Neural progenitor cell (in vitro differentiated cells): ENCODE measurements around the gene GABRR1. TPM values are rescaled to one million over a fixed set of nuclear protein-coding genes. Genes with fewer than 3 reads are reported as not detected.

ENCODE experiments used
- DNase-seq: peaks from one replicate; pipeline ENCODE4 v3.0.0-alpha.2; 2016; ENCODE audit warnings: low spot score
- H2AFZ ChIP-seq: fragments of 200-600 bp; sonication (generic); replicated peaks from 2 replicates; pipeline ENCODE4 v1.6.1; 2016; ENCODE audit warnings: antibody characterized with exemption
- H3F3A ChIP-seq: fragments of 200-600 bp; sonication (generic); 2 replicates; pipeline ENCODE4 v1.6.1; 2016; ENCODE audit warnings: antibody characterized with exemption, low read depth
- H3K27ac ChIP-seq: fragments of 200-600 bp; sonication (generic); 2 replicates; pipeline ENCODE4 v1.5.1; 2016; ENCODE audit warnings: mild to moderate bottlenecking
- H3K27me3 ChIP-seq: fragments of 200-600 bp; sonication (generic); 2 replicates; pipeline ENCODE4 v1.6.1; 2016; ENCODE audit warnings: mild to moderate bottlenecking, moderate library complexity
- H3K36me3 ChIP-seq: fragments of 200-600 bp; sonication (generic); 2 replicates; pipeline ENCODE4 v1.5.1; 2016
- H3K4me1 ChIP-seq: fragments of 200-600 bp; sonication (generic); 2 replicates; pipeline ENCODE4 v1.6.1; 2016; ENCODE audit warnings: mixed run types
- H3K4me2 ChIP-seq: fragments of 200-600 bp; sonication (generic); 2 replicates; pipeline ENCODE4 v1.6.1; 2016
- H3K4me3 ChIP-seq: fragments of 200-600 bp; sonication (generic); 2 replicates; pipeline ENCODE4 v1.5.1; 2016
- H3K79me2 ChIP-seq: fragments of 200-600 bp; sonication (generic); 2 replicates; pipeline ENCODE4 v1.6.1; 2016; ENCODE audit warnings: low read depth
- H3K9ac ChIP-seq: fragments of 200-600 bp; sonication (generic); 2 replicates; pipeline ENCODE4 v1.6.1; 2016
- H3K9me3 ChIP-seq: fragments of 200-600 bp; sonication (generic); 2 replicates; pipeline ENCODE4 v1.5.1; 2016; ENCODE audit warnings: low read depth
- H4K20me1 ChIP-seq: fragments of 200-600 bp; sonication (generic); 2 replicates; pipeline ENCODE4 v1.6.1; 2016; ENCODE audit warnings: low read depth
- H3K27ac Mint-ChIP-seq: 3 replicates; pipeline ENCODE4 v1.8.0; 2021; ENCODE audit warnings: mixed read lengths
- H3K27me3 Mint-ChIP-seq: 2 replicates; pipeline ENCODE4 v1.8.0; 2022; ENCODE audit warnings: low read depth, mild to moderate bottlenecking, inconsistent platforms, moderate library complexity, mixed read lengths; ENCODE audit not compliant: insufficient read depth
- H3K36me3 Mint-ChIP-seq: 3 replicates; pipeline ENCODE4 v1.8.0; 2021; ENCODE audit warnings: mixed read lengths
- H3K4me1 Mint-ChIP-seq: 3 replicates; pipeline ENCODE4 v1.8.0; 2021; ENCODE audit warnings: mixed read lengths
- H3K4me3 Mint-ChIP-seq: 3 replicates; pipeline ENCODE4 v1.8.0; 2021; ENCODE audit warnings: mild to moderate bottlenecking, moderate library complexity, mixed read lengths
- H3K9me3 Mint-ChIP-seq: 3 replicates; pipeline ENCODE4 v1.8.0; 2020; ENCODE audit warnings: mixed read lengths
- CTCF ChIP-seq: fragments of 200-600 bp; sonication (generic); IDR thresholded peaks from 2 replicates; pipeline ENCODE4 v1.5.1; 2017; ENCODE audit warnings: antibody characterized with exemption, mild to moderate bottlenecking
- EZH2 ChIP-seq: fragments of 200-600 bp; sonication (generic); IDR thresholded peaks from 2 replicates; pipeline ENCODE4 v1.6.1; 2017; ENCODE audit warnings: antibody characterized with exemption, mild to moderate bottlenecking, moderate library complexity
- EZH2phosphoT487 ChIP-seq: fragments of 200-600 bp; sonication (generic); IDR thresholded peaks from 2 replicates; pipeline ENCODE4 v1.6.1; 2017; ENCODE audit warnings: antibody characterized with exemption
- total RNA-seq: library from RNA; depleted of rRNA; stranded (reverse); fragments of >200 nt; gene quantifications from 2 replicates; pipeline ENCODE4 v1.2.3, GENCODE V29; 2015; ENCODE audit warnings: low replicate concordance

GABRR1 gene
- total RNA-seq, 1 donor from 2014 or later, result not detected

GRCh38 chr6:89251976-89252375, 34.8 kb upstream of the GABRR1 start:
- H3K4me3 Mint-ChIP-seq, result no peak overlapping the region
- TF ChIP-seq CTCF (no peak), EZH2 (no peak)
- Histone ChIP-seq H3K36me3 (no peaks in the 10 kb centered on the region), H3K79me2 (no peaks in the 10 kb centered on the region), H3K4me3 (no peak overlapping the region), H3K27me3 (no peaks in the 10 kb centered on the region), H3K9me3 (no peaks in the 10 kb centered on the region), H3K4me1 (no peaks in the 10 kb centered on the region), H4K20me1 (no peaks in the 10 kb centered on the region), H3F3A (no peaks in the 10 kb centered on the region), H3K27ac (no peak overlapping the region), H2AFZ (no peak overlapping the region), H3K4me2 (no peak overlapping the region), H3K9ac (no peak overlapping the region)
- DNase-seq, result no peak
- no peaks in the 10 kb centered on the region for H3K36me3 Mint-ChIP-seq
- H3K27me3 Mint-ChIP-seq, result peaks cover 1% of the 10 kb centered on the region
- H3K27ac Mint-ChIP-seq, result no peak overlapping the region
- H3K9me3 Mint-ChIP-seq, result peaks cover 2% of the 10 kb centered on the region
- H3K4me1 Mint-ChIP-seq, result peaks cover 7% of the 10 kb centered on the region

GRCh38 chr6:89251170-89251569, 34.0 kb upstream of the GABRR1 start:
- Histone ChIP-seq H3K36me3 (no peaks in the 10 kb centered on the region), H2AFZ (no peak overlapping the region), H3K9me3 (no peaks in the 10 kb centered on the region), H3K9ac (no peak overlapping the region), H3K79me2 (no peaks in the 10 kb centered on the region), H3F3A (no peaks in the 10 kb centered on the region), H4K20me1 (no peaks in the 10 kb centered on the region), H3K27me3 (no peaks in the 10 kb centered on the region), H3K4me2 (no peak overlapping the region), H3K4me1 (no peaks in the 10 kb centered on the region), H3K27ac (no peak overlapping the region), H3K4me3 (no peak overlapping the region)
- H3K36me3 Mint-ChIP-seq, result no peaks in the 10 kb centered on the region
- DNase-seq, result no peak
- no peak overlapping the region for H3K4me3 Mint-ChIP-seq
- no peak overlapping the region for H3K27ac Mint-ChIP-seq
- peaks cover 3% of the 10 kb centered on the region for H3K27me3 Mint-ChIP-seq
- TF ChIP-seq EZH2phosphoT487 (no peak), CTCF (no peak), EZH2 (no peak)
- peaks cover 7% of the 10 kb centered on the region for H3K4me1 Mint-ChIP-seq
- peaks cover 2% of the 10 kb centered on the region for H3K9me3 Mint-ChIP-seq

GRCh38 chr6:89250239-89250638, 33.1 kb upstream of the GABRR1 start:
- Histone ChIP-seq H3F3A (no peaks in the 10 kb centered on the region), H4K20me1 (no peaks in the 10 kb centered on the region), H3K79me2 (no peaks in the 10 kb centered on the region), H3K4me1 (no peaks in the 10 kb centered on the region), H3K4me3 (no peak overlapping the region), H3K9me3 (no peaks in the 10 kb centered on the region), H3K27ac (no peak overlapping the region), H3K27me3 (no peaks in the 10 kb centered on the region), H2AFZ (no peak overlapping the region), H3K36me3 (no peaks in the 10 kb centered on the region), H3K4me2 (no peak overlapping the region), H3K9ac (no peak overlapping the region)
- Mint-ChIP-seq H3K27ac (no peak overlapping the region), H3K4me3 (no peak overlapping the region), H3K27me3 (peaks cover 7% of the 10 kb centered on the region), H3K36me3 (no peaks in the 10 kb centered on the region), H3K4me1 (peaks cover 7% of the 10 kb centered on the region), H3K9me3 (peaks cover 2% of the 10 kb centered on the region)
- no peak for DNase-seq
- TF ChIP-seq EZH2phosphoT487 (no peak), CTCF (no peak), EZH2 (no peak)
